GM23248 (cell line): Measurements from ENCODE around the gene LMCD1.

Experiments used
- EZH2 ChIP-seq: fragments of 200-600 bp; sonication (generic); IDR thresholded peaks from 2 replicates; pipeline ENCODE4 v1.6.1; 2018; ENCODE audit warnings: antibody characterized with exemption, mild to moderate bottlenecking; ENCODE audit not compliant: insufficient read depth, poor library complexity, severe bottlenecking
- EZH2phosphoT487 ChIP-seq: fragments of 200-600 bp; sonication (generic); IDR thresholded peaks from 2 replicates; pipeline ENCODE4 v1.6.1; 2018; ENCODE audit warnings: antibody characterized with exemption, moderate library complexity, mild to moderate bottlenecking, low read depth; ENCODE audit not compliant: insufficient read depth

- TF ChIP-seq EZH2 (no peak), EZH2phosphoT487 (no peak)
These were observed 109.3 kb downstream of the LMCD1 start for GRCh38 chr3:8610951-8611350.
